BLaER1 (cell line): ENCODE data around the gene SV2B.

Experiments used
- H3K27ac ChIP-seq: shearing (Covaris generic); formaldehyde crosslinking; 2 replicates; pipeline ENCODE4 v1.8.1; 2022
- H3K27me3 ChIP-seq: shearing (Covaris generic); formaldehyde crosslinking; 2 replicates; pipeline ENCODE4 v1.8.1; 2022
- H3K36me3 ChIP-seq: shearing (Covaris generic); formaldehyde crosslinking; 2 replicates; pipeline ENCODE4 v1.8.1; 2022
- H3K4me1 ChIP-seq: shearing (Covaris generic); formaldehyde crosslinking; 2 replicates; pipeline ENCODE4 v1.8.1; 2022
- H3K4me2 ChIP-seq: shearing (Covaris generic); formaldehyde crosslinking; 2 replicates; pipeline ENCODE4 v1.8.1; 2022
- H3K4me3 ChIP-seq: shearing (Covaris generic); formaldehyde crosslinking; 2 replicates; pipeline ENCODE4 v1.8.1; 2022
- H3K9ac ChIP-seq: shearing (Covaris generic); formaldehyde crosslinking; 2 replicates; pipeline ENCODE4 v1.8.1; 2022
- H3K9me3 ChIP-seq: shearing (Covaris generic); formaldehyde crosslinking; 2 replicates; pipeline ENCODE4 v1.8.1; 2022
- H4K20me1 ChIP-seq: shearing (Covaris generic); formaldehyde crosslinking; 2 replicates; pipeline ENCODE4 v1.8.1; 2022
- Cebpa-rat ChIP-seq: shearing (Covaris generic); IDR thresholded peaks from 2 replicates; pipeline ENCODE4 v1.8.1; 2022

Gene SV2B

GRCh38 chr15:91237445-91237844 is 137.4 kb downstream of the SV2B start:
- Histone ChIP-seq H3K4me2 (no peak overlapping the region), H3K27me3 (no peaks in the 10 kb centered on the region), H3K36me3 (no peaks in the 10 kb centered on the region), H3K27ac (no peak overlapping the region), H3K4me1 (no peaks in the 10 kb centered on the region), H3K9ac (no peak overlapping the region), H3K4me3 (no peak overlapping the region), H4K20me1 (no peaks in the 10 kb centered on the region), H3K9me3 (no peaks in the 10 kb centered on the region)
- TF ChIP-seq Cebpa-rat: no peak

- Histone ChIP-seq H3K27me3 (no peaks in the 10 kb centered on the region), H3K27ac (no peak overlapping the region), H3K9me3 (no peaks in the 10 kb centered on the region), H3K4me2 (no peak overlapping the region), H3K4me1 (no peaks in the 10 kb centered on the region), H3K36me3 (no peaks in the 10 kb centered on the region), H3K4me3 (no peak overlapping the region), H3K9ac (no peak overlapping the region), H4K20me1 (no peaks in the 10 kb centered on the region)
- TF ChIP-seq Cebpa-rat: no peak
Observed at GRCh38 chr15:91238644-91239425, 138.8 kb downstream of the SV2B start.

- no peaks in the 10 kb centered on the region for H3K36me3 ChIP-seq
- H3K4me3 ChIP-seq: no peak overlapping the region
- no peaks in the 10 kb centered on the region for H4K20me1 ChIP-seq
- no peaks in the 10 kb centered on the region for H3K4me1 ChIP-seq
- H3K27me3 ChIP-seq: no peaks in the 10 kb centered on the region
- H3K27ac ChIP-seq: no peak overlapping the region
- no peak overlapping the region for H3K4me2 ChIP-seq
- no peak for TF ChIP-seq Cebpa-rat
- H3K9me3 ChIP-seq: no peaks in the 10 kb centered on the region
- no peak overlapping the region for H3K9ac ChIP-seq
Observed at GRCh38 chr15:91243826-91244225, 143.8 kb downstream of the SV2B start.

GRCh38 chr15:91244919-91245318 is 144.9 kb downstream of the SV2B start:
- TF ChIP-seq Cebpa-rat: no peak
- no peaks in the 10 kb centered on the region for H3K36me3 ChIP-seq
- H3K4me3 ChIP-seq: no peak overlapping the region
- no peak overlapping the region for H3K9ac ChIP-seq
- no peak overlapping the region for H3K4me2 ChIP-seq
- no peaks in the 10 kb centered on the region for H3K9me3 ChIP-seq
- no peaks in the 10 kb centered on the region for H3K4me1 ChIP-seq
- no peaks in the 10 kb centered on the region for H4K20me1 ChIP-seq
- no peaks in the 10 kb centered on the region for H3K27me3 ChIP-seq
- H3K27ac ChIP-seq: no peak overlapping the region

GRCh38 chr15:91246998-91247397 is 146.9 kb downstream of the SV2B start:
- TF ChIP-seq Cebpa-rat: no peak
- no peaks in the 10 kb centered on the region for H3K27me3 ChIP-seq
- no peak overlapping the region for H3K9ac ChIP-seq
- no peaks in the 10 kb centered on the region for H3K4me1 ChIP-seq
- H3K4me3 ChIP-seq: no peak overlapping the region
- H3K9me3 ChIP-seq: no peaks in the 10 kb centered on the region
- H3K27ac ChIP-seq: no peak overlapping the region
- no peaks in the 10 kb centered on the region for H4K20me1 ChIP-seq
- no peaks in the 10 kb centered on the region for H3K36me3 ChIP-seq
- H3K4me2 ChIP-seq: no peak overlapping the region

- no peaks in the 10 kb centered on the region for H3K27me3 ChIP-seq
- H3K9me3 ChIP-seq: no peaks in the 10 kb centered on the region
- no peak for TF ChIP-seq Cebpa-rat
- no peak overlapping the region for H3K27ac ChIP-seq
- no peaks in the 10 kb centered on the region for H3K36me3 ChIP-seq
- no peak overlapping the region for H3K4me2 ChIP-seq
- no peak overlapping the region for H3K4me3 ChIP-seq
- H3K9ac ChIP-seq: no peak overlapping the region
- H3K4me1 ChIP-seq: no peaks in the 10 kb centered on the region
- H4K20me1 ChIP-seq: no peaks in the 10 kb centered on the region
Observed at GRCh38 chr15:91249591-91249990, 149.5 kb downstream of the SV2B start.

- Histone ChIP-seq H3K27me3 (no peaks in the 10 kb centered on the region), H3K9ac (no peak overlapping the region), H3K27ac (no peak overlapping the region), H3K4me2 (no peak overlapping the region), H3K4me3 (no peak overlapping the region), H3K9me3 (no peaks in the 10 kb centered on the region), H4K20me1 (no peaks in the 10 kb centered on the region), H3K36me3 (no peaks in the 10 kb centered on the region), H3K4me1 (no peaks in the 10 kb centered on the region)
- TF ChIP-seq Cebpa-rat: no peak
Observed at GRCh38 chr15:91252322-91252721, 152.3 kb downstream of the SV2B start.

- no peaks in the 10 kb centered on the region for H3K4me1 ChIP-seq
- H3K27ac ChIP-seq: no peak overlapping the region
- H3K4me2 ChIP-seq: no peak overlapping the region
- H3K4me3 ChIP-seq: no peak overlapping the region
- H3K27me3 ChIP-seq: no peaks in the 10 kb centered on the region
- H3K9me3 ChIP-seq: no peaks in the 10 kb centered on the region
- no peak for TF ChIP-seq Cebpa-rat
- H4K20me1 ChIP-seq: no peaks in the 10 kb centered on the region
- H3K36me3 ChIP-seq: no peaks in the 10 kb centered on the region
- no peak overlapping the region for H3K9ac ChIP-seq
Observed at GRCh38 chr15:91252756-91253155, 152.7 kb downstream of the SV2B start.

GRCh38 chr15:91253605-91254004 is 153.5 kb downstream of the SV2B start:
- H3K9me3 ChIP-seq: no peaks in the 10 kb centered on the region
- no peak overlapping the region for H3K27ac ChIP-seq
- no peaks in the 10 kb centered on the region for H4K20me1 ChIP-seq
- no peaks in the 10 kb centered on the region for H3K27me3 ChIP-seq
- H3K4me3 ChIP-seq: no peak overlapping the region
- no peak for TF ChIP-seq Cebpa-rat
- H3K4me2 ChIP-seq: no peak overlapping the region
- no peaks in the 10 kb centered on the region for H3K36me3 ChIP-seq
- H3K9ac ChIP-seq: no peak overlapping the region
- H3K4me1 ChIP-seq: no peaks in the 10 kb centered on the region; the same call in 1 of the 2 replicates

GRCh38 chr15:91254766-91255165 is 154.7 kb downstream of the SV2B start:
- Histone ChIP-seq H3K9me3 (no peaks in the 10 kb centered on the region), H3K4me2 (no peak overlapping the region), H4K20me1 (no peaks in the 10 kb centered on the region), H3K4me1 (peaks cover 5% of the 10 kb centered on the region; the same call in 1 of the 2 replicates), H3K4me3 (no peak overlapping the region), H3K27me3 (no peaks in the 10 kb centered on the region), H3K9ac (no peak overlapping the region), H3K36me3 (no peaks in the 10 kb centered on the region), H3K27ac (no peak overlapping the region)
- TF ChIP-seq Cebpa-rat: no peak
